COR-L47 (cell line): Measurements from ENCODE around the gene INSRR.
A peak's percentile ranks its signal among the peaks of the same experiment; 100 is the strongest.

ENCODE experiments used
- DNase-seq: peaks from one replicate; lab custom pipeline; 2025; lab: John Stamatoyannopoulos, UW

Gene INSRR

DNA sequence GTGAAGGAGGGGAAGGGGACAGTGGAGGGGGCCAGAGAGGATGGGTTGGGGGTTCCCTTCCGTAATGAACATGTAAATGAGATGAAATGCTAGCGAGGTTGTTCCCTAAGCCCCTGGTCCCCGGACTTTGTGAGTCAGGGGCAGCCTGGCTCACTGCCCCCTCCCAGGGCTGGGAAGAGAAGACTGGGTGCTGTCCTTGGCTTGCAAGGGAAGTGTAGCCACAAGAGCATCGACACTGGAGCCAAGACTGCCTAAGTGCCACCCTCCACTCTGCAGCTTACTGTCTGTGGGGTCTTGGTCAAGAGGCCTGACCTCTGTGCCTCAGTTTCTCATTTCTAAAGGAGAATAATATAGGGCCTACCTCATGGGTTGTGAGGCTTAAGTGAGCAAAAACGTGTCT is 35.1 kb upstream of the INSRR start:
- DNase-seq = no peak

DNA sequence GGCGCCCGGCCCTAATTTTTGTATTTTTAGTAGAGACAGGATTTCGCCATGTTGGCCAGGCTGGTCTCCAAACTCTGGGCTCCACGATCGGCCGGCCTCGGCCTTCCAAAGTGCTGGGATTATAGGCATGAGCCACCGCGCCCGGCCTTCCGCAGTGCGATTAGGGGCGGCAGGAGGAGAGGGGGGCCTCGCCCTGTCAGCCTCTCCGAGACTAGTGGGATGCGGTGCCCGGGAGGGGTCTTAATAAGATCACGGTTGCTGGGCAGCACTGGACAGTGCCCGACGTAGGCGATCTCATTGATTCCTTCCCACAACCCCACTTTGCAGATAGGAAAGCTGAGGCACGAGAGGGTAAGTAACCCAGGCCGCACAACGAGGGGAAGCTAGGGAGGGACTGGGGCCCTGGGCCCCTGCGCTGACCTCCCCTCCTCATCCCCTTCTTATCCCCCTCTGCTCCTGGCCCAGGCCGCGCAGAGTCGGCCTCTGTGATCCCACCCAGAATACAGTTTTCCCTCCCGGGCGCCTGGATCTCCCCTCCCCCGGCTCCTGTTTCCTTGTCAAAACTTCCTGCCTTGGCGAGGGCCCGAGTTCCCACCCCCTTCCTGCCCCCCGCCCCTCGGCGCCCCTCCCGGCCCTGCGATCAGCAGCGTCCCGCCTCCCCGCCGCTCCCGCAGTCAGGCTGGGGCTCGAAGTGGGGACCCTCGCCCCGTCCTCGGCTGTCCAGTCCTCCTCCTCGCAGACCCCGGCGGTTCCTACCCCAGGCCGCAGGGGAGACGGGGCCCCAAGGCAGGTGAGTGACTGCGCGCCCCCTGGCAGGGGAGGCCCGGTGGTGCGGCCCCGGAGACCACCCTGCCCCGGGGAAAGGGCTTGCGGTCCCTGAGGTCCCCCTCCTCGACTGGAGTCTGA is 34.4 kb upstream of the INSRR start, which contains the start of gene PEAR1:
Gene PEAR1 (plus strand): TSS at position 671 of the 906 bp plus-strand sequence. CDS start 10,209 bp downstream, outside the sequence.
- no peak for DNase-seq

DNA sequence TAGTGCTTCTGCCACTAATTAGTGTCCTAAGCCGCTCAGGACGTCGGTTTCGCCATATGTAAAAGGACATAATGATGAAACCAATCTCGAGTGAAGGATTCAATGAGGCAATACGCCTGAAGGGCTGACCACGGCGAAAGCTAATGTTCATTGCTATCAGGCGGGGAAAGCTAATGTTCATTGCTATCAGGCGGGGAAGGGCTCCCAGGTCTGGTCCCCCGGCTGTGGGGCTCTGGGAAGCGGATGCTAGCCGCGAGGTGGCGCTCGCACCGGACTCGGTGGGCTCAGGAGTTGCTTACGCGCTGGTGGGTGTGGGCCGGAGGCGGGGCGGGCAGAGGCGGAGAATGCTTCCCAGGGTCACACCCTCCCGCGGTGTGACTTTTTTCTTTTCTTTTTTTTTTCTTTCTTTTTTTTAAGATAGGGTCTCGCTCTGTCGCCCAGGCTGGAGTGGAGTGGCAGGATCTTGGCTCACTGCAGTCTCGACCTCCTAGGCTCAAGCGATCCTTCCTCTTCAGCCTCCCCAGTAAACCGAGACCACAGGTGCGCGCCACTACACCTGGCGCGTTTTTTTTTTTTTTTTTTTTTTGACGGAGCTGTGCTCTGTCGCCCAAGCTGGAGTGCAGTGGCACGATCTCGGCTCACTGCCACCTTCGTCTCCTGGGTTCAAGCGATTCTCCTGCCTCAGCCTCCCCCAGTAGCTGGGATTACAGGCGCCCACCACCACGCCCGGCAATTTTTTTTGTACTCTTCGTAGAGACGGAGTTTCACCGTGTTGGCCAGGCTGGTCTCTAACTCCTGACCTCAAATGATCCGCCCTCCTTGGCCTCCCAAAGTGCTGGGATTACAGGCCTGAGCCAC is 33.5 kb upstream of the INSRR start:
- DNase-seq = peak; percentile 75

DNA sequence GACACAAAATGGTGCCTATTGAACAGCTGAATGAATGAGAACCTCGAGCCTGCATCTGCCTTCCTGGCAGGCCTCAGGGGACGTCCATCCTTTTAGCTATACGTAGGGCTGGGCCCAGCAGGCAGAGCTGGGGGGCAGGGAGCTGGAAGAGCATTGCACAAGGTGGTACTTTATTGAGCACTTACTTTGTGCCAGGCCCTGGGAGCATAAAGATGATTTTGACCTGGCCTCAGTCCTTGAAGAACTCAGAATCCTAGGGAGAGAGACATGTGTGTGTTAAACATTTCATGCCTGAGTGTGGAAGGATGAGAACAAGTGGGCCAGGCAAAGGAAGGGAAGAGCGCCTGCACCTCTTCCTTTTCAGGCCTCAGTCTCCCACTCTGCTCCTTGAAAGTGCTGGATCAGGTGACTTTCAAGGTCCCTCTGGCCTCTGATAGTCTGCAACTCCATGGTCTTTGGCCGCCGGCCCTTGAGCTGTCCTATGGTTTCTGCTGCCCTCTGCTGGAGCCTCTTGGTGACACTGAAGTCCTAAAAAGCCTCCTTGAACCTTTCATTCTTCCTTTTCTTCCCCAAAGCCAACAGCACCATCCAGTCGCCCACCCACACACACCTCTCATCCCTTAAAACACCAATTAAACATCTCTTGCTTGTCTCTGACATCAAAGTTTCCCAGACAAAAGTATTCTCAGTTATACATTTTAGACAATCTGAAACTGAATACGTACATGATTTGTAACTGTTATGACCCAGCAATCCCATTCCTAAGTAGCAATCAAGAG is 31.1 kb upstream of the INSRR start:
- peak; percentile 80 for DNase-seq

DNA sequence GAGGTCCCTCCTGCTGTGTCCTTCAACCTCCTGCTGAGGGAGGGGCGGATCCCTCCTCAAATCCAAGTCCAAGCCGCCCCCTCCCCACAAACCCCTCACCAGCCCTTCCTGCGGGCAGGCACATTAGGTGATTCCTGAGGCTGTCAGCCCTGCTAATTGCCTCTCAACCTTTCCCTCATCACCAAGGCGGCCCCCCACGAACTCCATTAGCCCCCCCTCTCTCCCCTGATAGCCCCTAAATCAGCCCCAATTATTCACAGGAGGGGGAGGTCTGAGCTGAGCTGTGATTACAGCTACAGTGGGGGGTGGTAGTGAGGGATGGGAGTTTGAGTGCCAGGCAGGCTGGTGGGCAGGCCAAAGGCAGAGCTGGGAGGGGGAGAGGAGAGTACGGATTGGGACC is 28.8 kb upstream of the INSRR start:
- no peak for DNase-seq

DNA sequence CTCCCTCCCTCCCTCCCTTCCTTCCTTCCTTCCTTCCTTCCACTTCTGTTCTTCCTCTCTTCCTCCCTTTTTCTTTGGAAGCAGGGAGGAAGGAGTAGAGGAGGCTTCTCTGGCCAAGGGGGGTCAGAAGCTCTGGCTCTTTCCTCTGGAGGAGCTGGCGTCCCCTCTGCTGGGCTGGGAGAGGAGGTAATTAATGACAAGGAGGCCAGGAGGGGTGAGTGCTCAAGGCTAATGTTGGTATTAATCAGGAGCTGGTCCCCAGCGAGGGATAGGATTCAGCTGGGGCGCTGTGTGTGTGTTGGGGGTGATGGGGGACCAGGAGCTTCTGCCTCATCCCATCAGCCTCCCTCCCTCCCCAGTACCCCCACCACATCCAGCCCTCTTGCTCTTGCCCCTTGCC is 28.4 kb upstream of the INSRR start:
- DNase-seq = no peak

DNA sequence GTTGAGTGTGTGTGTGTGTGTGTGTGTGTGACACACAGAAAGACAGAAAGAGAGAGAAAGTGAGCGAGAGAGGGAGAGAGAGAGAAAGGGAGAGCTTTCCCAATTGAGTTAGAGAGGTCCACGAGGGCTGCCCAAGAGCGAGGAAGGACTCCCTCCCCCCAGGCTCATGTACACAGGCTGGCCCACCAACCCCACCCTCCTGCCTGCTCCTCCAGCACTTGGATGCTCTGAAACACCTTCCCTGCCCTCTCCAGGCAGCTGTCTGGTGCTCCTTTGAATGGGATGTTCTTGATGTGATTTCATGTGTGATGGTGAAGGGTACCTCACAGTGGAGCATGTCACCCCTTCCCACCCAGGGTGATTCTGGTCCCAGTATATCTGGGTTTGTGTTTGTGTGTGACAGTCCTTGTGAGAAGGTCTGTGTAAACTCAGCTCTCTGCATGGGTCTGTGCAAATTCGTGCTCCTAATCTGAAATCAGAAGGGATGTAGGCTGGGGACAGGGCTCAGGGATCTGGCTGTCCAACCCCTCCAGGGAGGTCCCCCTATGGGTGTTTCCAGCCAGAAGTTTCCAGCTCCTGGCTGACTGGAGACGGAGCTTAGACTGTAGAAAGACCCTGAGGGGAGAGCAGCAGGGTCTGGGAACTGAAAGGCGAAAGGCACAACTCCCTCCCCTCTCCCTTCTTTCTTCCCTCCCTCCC is 27.8 kb upstream of the INSRR start:
- no peak for DNase-seq

DNA sequence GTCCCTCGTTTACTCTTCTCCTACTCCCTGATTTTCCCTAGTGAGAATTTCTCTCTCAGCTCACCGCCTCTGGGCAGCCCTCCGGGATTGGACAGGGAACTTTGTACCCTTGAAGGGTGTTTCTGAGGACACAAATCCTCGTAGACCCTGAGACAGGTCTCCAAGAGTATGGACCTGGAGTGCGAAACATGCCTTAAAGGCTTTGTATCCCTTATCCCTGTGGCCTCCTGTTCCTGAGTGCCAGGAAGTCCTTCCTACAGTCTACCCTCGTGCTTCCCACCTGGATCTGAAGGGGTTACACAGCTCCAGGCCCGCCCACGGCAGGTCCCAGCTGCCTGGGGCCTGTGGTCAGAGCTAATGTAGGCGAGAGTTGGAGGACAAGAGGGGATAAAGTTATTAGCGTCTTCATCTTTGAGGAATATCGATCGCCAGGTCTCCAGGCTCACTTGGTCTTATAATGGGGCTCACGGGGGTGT is 27.0 kb upstream of the INSRR start:
- DNase-seq = no peak

DNA sequence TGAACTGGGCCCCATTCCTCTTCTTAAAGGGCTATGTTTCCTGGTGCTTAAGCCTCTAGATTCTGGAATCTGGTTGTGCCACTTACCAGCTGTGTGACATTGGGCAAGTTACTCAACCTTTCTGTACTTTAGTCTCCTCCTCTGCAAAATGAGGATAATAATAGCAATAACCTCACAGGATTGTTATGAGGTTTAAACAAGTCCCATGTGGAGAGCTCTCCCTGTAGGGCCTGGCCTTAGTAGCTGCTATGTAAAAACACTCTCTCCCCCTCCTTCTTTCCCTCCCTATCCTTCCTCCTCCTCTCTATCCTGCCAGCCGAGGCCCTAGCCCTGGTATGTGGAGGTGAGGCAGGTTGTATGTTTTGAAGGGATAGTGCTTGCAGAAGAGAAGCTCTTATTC is 26.4 kb upstream of the INSRR start:
- DNase-seq = no peak

DNA sequence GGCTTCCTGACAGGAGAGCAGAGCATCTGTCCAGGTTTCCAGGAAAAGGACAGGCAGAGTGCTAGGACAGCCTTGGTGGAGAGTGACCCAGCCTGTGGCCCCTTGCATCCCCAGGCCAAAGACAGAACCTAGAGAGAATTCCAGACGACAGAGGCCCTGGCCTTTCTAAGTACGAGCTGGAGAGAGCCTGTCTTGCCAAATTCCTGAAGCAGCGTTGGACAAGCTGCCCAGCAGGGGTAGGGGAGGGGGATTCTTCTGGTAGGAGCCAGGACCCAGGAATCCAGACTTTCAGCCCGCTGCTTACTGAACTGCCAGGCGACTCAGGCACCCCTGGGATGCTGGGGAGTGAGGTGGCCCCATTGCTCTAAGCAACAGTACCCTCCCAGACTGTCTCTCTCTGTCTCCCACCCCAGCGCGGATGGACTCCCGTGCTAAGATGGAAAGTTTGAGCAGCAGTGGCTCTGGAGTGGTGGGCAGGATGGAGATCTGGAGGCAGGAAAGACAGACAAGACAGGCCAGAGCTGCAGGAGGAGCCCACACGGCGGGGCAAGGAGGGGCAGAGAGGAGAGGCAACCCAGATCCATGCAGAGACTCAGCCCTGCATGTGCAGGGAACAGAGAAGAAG is 25.8 kb upstream of the INSRR start:
- no peak for DNase-seq

DNA sequence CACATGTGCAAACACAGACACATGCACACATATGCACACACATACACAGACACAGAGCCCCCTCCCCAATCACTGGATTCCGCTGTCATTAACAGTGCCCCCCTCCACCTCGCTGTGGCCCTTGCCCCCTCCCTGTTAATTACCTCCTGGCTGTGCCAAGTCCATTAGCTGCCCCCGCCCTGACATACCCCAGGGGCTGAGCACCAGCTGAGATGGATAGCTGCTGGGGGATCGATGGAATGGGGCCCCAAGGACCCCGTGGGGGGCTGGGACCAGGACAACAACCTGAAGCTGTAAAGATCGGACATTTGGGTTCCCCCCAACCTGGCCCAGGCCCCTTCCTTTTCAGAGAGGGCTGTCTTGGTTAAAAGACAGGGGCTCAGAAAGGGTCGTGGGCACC is 25.0 kb upstream of the INSRR start:
- DNase-seq = no peak

DNA sequence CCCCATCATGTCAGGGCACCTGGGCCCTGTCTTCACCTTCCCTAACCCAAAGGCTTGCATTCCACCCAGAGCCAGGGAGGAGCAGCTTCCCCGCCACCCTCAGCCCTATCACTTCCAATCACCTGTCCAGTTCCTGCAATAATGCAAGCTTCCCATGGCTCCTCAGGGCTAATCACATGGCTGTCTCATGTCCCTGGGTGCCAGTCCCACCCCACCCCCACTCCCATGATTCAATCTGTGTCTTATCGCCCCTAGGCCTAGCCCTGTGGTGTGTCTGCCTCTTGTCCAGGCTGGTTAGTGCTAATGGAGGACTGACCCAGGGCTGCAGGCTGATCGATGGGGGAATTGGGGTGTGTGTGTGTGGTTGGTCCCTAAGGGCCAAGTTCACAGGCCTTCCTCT is 23.6 kb upstream of the INSRR start:
- no peak for DNase-seq

DNA sequence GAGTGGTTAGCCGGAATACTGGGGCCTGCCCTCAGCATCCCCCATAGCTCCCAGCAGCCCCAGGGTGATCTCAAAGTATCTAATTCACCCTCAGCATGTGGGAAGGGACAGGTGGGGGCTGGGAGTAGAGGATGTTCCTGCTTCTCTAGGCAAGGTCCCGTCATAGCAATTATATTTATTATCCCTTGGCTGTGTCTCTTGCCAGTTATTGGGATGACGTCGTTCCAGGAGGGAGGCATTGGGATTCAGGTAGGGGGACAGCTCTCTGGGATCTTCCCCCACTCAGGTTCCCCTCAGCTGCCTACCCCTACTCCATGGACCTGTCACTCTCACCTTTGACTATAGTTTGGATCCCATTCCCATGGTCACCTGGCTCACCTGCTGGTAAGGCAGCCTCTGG is 22.7 kb upstream of the INSRR start:
- DNase-seq = no peak

DNA sequence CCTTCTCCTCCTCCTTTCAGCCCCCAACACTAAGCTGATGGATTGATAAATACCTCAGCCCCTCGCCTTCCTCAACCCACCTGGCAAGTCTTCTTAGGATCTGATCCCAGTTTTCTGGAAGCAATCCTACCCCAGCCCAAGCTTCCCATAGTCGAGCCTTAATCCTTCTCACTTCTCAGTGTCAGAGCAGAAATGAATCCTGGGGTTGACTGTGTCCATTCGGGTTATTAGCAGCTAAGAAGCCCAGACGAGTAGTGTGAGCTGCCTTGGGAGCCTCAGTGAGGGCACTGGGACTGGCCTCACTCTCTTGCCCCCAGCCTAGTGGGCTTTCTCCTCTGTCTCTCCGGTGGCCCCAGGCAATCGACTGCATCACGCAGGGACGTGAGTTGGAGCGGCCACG is 22.2 kb upstream of the INSRR start:
- DNase-seq = no peak

DNA sequence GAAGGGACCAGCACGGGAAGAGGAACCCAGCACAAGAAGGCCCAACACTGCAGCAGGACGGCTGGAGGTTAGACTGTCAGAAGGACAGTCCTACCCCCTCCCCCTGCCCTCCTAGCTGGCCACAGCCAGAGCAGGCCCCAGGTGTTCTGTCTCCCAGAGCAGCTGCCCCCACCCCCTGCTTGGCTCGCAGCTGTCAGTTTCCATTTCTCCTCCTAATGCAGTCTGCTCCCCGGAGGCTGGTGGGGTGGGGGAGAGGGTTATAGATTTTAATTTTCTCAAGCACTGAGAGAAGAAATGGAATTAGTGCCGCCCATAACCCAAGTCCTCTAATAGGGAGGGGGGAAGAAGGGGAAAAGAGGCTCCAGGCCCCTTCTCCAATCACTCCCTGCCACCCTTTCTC is 21.6 kb upstream of the INSRR start:
- no peak for DNase-seq

DNA sequence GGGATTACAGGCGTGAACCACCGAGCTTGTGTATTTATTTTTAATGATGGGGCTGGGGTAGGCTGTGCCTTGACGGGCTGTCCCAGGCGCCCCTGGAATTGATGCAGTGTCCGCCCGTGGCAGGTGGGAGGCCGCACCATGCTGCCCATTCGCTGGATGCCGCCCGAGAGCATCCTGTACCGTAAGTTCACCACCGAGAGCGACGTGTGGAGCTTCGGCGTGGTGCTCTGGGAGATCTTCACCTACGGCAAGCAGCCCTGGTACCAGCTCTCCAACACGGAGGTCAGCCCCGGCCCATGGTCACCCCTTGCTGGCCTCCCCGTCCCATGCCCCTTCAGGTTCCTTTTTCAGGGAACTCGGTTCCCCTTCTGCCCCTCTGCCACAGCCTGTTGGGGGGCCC is 21.0 kb upstream of the INSRR start:
- no peak for DNase-seq

DNA sequence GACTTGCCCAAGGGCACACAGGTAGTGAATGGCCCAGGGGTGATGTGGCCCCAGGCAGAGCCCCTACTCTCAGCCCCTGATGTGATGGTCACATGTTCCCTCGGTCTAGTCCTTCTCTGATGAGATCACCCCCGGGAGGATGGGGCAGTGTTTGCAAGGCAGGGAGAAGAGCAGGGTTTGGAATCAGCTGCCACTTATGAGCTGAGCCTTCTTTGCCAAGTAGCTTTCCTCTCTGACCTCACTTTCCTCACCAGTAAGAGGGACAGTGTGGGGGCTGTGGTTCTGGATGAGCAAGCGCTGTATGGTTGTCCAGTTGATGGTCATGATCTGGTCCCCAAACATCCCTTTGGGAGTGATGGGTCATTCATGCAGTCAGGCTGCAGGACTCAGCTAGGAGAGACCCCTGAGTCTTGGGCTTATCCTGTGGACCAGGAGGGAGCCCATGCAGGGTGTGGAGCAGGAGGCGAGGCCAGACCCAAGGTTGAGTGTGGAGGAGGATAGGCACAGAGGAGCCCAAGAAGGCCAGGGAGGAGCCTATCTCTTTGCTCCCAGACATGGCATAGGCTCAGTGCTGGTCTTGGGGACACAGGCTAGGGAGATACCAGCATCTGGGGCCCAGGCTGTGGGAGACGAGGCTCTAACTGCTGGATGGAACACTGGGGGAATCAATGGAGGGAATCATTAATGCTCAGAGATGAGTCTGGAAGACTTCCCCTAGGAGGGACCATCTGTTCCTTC is 18.7 kb upstream of the INSRR start:
- no peak for DNase-seq

DNA sequence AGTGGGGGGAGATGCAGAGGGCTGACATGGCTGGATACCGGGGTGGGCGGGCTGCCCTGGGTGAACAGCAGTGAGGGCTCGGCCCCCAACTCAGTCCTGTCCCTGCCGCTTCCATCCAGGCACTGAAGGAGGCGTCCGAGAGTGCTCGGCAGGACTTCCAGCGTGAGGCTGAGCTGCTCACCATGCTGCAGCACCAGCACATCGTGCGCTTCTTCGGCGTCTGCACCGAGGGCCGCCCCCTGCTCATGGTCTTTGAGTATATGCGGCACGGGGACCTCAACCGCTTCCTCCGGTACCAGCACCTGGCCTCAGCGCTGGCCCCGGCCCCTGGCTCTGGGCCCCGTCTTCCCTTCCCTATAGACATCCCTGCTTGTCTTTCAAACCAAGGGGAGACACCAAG is 17.4 kb upstream of the INSRR start:
- no peak for DNase-seq

DNA sequence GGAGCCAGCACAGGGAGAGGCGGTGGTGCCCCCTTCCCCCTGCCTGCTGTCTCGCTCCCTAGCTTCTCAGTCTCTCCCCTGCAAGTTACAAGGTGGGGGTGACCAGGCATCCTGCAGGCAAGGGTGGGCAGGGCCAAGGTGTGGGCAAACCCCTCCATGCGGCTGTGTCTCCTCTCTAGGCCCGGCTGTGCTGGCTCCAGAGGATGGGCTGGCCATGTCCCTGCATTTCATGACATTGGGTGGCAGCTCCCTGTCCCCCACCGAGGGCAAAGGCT is 16.4 kb upstream of the INSRR start:
- no peak for DNase-seq

DNA sequence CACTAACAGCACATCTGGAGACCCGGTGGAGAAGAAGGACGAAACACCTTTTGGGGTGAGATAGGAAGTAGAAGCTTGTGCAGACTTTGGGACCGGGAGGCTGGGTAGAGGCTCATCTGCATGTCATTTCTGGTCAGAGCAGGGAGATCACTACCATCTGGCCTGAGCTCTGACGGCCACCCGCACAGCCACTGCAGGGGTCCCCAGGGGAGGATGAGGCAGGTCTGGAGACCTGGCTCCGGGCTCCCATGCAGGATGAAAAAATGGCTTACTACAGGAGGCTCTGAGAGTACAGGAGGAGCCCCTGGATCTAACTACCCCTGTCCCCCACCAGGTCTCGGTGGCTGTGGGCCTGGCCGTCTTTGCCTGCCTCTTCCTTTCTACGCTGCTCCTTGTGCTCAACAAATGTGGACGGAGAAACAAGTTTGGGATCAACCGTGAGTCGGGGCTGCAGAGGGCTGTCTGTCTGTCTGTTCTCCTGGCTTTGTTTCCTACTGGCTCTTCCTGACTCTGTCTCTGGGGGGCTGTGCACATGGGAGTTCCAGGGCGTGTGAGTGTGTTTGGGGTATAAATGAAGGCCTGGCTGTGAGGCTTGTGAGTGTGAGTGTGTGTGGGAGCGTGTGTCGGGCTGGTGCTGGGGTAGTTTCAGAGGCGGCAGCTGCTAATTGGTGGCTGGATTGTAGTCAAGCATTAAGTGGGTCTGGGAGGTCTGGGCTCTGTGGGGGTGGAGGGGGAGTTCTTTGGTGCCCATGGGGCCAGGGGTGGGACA is 15.8 kb upstream of the INSRR start:
- DNase-seq = no peak
